Activated T-cell treated with anti-CD3 and anti-CD28 coated beads, Interleukin-2, amount 50 U/mL, for 1 hour (primary cell): ENCODE results near the gene TK2.
A peak's percentile ranks its signal among the peaks of the same experiment; 100 is the strongest.
"Not testable (repeated sequence)": the region's sequence is repeated elsewhere in the genome, so short reads cannot be mapped to it uniquely, and the experiment has no call there.

Experiments
- DNase-seq: peaks from one replicate; pipeline ENCODE4 v3.0.0-alpha.2; 2020

TK2 gene

DNA sequence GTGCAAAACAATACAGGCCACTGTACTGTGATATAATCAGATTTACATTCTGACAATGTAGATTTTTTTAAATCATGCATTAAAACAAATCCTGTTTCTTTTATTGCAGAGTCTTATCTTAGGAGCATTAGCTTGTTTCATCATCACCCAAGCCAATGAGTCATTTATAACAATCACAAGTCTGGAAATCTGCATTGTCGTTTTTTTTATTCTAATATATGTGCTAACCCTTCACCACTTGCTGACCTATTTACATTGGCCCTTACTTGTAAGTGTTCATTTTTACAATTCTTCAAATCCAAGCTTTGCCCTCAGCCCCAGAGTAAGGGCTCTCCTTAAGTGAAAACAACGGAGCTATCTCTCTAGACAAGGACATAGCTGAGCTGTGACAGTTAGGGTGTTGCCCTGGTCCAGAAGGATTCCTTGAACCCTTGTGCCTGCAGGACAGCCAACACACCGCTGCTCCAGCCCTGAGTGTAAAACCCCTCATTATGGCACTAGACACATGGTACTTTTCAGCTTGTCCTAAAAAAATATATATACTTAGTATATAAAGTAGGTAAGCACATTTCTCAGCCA lies 20.0 kb upstream of the TK2 start:
- no peak for DNase-seq

GRCh38 chr16:66569131-66569530 lies 19.2 kb upstream of the TK2 start:
- DNase-seq, result no peak

GRCh38 chr16:66568355-66568754 lies 18.4 kb upstream of the TK2 start:
- no peak for DNase-seq

GRCh38 chr16:66567270-66567669 lies 17.3 kb upstream of the TK2 start:
- DNase-seq, result not testable (repeated sequence)

GRCh38 chr16:66566051-66566901 lies 16.4 kb upstream of the TK2 start, which contains the start of gene CMTM1:
Gene CMTM1 (plus strand): TSS chr16:66566439. CDS start chr16:66566514, 75 bp downstream.
- DNase-seq, result no peak

GRCh38 chr16:66563574-66564334 lies 13.8 kb upstream of the TK2 start:
- no peak for DNase-seq

GRCh38 chr16:66562986-66563385 lies 13.1 kb upstream of the TK2 start:
- no peak for DNase-seq

GRCh38 chr16:66562409-66562808 lies 12.5 kb upstream of the TK2 start:
- DNase-seq, result no peak

DNA sequence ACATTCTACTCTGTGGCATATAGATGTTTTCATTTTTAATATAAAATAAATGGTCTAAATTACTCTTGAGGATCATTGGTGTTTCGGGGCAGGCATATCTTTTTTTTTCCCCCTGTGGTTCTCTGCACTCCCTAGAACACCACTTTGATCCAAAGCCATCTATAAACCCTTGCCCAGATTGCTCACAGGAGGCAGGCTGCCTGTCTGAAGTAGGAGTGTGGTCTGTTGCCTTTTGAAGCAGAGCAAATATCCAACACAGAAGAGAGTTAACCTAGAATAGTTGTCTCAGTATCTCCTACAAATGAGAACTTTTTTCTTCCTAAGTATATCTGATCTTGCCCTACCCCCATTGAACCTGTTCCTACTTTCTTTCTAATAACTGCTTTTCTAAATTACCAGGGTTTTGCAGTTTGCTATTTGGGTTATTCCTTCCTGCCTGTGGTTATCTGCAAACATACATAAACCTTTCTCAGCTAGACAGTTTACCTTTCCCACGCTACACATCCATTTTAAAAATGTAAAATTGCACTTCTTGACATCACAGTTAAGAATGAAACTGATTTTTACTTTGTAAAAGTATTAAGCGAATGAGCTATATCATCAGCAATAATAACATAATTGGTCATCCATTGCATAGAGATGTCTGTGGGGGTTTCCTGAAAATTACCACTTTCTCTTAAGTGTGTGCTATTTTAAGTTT lies 11.6 kb upstream of the TK2 start:
- DNase-seq, result no peak

DNA sequence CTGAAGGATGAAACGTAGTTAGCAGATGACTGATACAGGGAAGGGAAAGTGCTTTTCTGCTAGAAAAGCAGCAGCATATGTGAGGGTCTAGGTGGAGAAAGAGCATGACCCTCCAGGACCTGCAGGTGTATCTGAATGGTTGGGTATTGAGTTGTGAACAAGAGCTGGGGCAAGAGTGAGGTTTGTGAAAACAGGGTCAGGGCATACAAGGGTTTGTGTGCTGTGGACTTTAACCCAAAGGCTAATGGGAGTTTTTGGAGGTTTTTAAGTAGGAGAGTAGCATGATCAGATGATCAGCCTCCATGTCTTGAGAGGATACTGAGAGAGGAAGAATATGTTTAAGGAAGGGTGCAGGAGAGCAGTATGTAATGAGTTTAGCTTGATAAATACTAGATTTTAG lies 10.2 kb upstream of the TK2 start:
- no peak for DNase-seq

DNA sequence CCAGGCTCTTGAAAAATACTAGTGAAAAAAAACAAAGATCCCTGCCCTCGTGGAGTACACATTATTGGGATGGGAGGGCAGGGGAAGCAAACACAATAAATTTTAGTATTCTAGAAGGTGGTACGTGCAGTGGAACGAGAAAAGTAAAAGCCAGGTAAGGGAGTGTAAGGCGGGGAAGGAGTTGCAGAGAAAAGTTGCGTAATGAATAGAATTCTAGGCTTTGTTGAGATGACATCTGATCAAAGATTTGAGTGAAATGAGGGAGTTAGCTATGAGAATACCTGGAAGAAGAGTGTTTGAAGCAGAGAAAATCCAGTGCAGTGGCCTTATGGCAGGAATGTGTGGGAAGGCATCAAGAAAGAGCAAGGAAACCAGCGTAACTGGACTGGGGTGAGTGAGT lies 4.6 kb upstream of the TK2 start:
- no peak for DNase-seq

DNA sequence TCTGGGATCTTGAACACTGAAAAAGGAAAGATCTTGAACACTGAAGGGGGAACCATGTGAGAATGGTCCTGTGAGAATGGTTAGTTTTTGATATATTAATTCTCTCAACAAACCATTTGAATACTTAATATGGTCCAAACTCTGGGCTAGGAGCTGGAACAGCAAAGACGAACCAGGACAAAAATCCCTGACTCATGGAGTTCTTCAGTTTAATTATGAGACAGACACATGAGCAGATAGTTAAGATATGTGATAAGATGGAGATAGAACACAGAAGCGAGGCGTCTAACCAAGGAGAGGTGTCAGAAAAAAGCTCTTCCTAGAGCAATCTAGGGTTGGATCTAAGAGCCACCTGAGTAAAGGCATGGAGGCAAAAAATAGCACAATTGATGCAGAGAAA lies 4.1 kb upstream of the TK2 start:
- DNase-seq, result no peak

- DNase-seq, result peak; percentile 28
Observed at GRCh38 chr16:66553223-66553622, 3.3 kb upstream of the TK2 start.

- DNase-seq, result peak; percentile 94
Observed at GRCh38 chr16:66552286-66553177, 2.6 kb upstream of the TK2 start, which contains the start of gene CKLF. Gene CKLF (plus strand): TSS chr16:66552576. CDS start chr16:66552716, 140 bp downstream.

DNA sequence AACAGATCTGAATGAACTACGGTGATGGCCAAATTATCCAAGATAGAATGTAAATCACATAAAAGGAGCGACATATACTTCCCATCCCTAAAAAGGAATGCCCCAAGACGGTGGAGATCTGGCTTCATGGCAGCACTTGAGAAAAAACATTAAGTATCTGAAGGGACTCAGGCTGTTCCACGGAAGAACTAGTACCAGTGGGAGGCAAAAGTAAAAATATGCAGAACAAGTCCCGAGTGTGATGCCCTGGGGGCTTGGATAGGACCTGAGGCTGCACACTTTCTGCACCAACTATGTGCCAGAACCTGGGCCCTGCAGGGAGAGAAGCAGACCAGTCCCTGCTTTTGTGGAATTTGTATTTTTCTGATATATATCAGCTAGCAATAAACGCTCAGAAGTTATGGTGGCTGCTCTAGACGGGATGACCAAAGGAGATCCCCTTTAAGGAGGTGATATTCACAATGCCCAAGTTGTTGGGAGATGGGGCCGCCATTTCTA lies 1.9 kb upstream of the TK2 start:
- DNase-seq, result no peak

- DNase-seq, result peak; percentile 60
Observed at GRCh38 chr16:66551348-66551759, 1.4 kb upstream of the TK2 start.

DNA sequence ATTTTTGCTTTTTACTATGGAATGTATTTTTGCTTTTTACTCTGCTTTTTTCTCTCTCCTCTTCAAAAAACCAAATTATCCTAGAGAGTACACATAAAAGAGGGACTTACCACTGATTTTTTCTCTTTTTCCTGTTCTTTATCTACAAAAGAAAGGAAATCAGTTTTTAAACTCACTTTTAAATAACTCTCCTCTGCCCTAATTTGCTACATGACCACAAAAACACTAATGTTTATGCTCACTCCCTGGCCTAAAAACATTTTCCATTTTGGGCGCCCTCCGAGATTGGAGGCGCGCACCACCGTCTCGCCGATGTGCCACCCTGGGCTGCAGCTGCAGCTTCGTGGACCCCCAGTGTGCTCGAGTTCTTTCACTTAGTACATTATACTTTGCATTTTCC lies 1.1 kb downstream of the TK2 start:
- DNase-seq, result no peak

GRCh38 chr16:66548068-66548467 lies 1.9 kb downstream of the TK2 start:
- no peak for DNase-seq

DNA sequence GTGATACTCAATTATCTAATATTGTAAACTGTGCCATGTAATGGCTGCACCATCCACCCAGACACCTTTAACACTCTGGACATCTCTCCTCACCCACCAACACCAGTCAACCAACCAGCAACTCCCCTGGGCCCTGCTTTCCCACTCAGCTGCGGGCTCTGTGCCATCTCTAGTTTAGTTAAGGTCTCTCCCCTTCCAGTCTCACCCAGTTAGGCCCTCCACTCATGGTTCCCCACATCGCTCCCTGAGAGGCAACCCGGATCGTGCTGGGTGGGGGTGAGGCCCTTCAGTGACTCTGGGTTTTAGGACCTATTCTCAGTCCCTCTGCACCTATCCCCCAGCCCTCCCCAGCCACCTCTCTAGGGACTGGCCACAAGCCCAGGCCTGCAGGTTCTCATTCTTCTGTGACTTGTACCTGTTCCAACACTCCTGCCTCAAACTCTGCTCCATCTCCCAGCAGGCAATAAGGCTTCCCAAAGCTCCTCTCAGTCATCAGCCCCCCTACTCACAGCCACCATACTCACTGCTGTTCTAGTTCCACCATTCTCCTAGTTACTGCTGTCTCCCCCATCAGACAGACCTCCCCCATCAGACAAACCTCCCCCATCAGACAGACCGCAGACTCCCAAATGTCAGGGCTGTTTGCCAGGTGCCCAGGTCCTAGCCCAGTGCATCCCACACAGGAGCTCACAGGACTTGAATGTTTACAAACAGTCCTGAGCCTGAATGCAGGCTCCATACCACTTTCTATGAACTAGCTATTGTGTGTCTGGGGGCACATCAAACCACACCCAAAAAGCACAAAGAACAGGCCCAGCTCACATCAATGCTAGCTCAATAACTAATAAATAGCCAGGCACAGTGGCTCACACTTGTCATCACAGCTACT lies 2.6 kb downstream of the TK2 start:
- DNase-seq, result no peak

GRCh38 chr16:66544016-66544757 lies 5.7 kb downstream of the TK2 start:
- no peak for DNase-seq
